HCT116 (cell line): ENCODE data around the gene CHMP2A. TPM values are rescaled to one million over a fixed set of nuclear protein-coding genes. Genes with fewer than 3 reads are reported as not detected.

Source experiments
- ATAC-seq: fragments of 200-7000 bp; cut with Tn5 transposase; 2 replicates; pipeline ENCODE4 v1.9.1; 2020; ENCODE audit warnings: mild to moderate bottlenecking, moderate library complexity
- BruUV-seq: library from RNA; stranded (reverse); fragments of 400-500 nt; replicated peaks from 2 replicates; lab custom pipeline; 2021; lab: Mats Ljungman, UMichigan
- CTCF ChIA-PET: fragments of 300-600 bp; sonication (Branson Sonifier 250); formaldehyde crosslinking; loops from one replicate; lab custom pipeline; 2021; ENCODE audit warnings: antibody characterized with exemption; lab: Charles Lee
- POLR2A ChIA-PET: fragments of 300-600, 350-600 bp; sonication (Branson Sonifier 250); formaldehyde crosslinking; loops from one replicate; lab custom pipeline; 2021; ENCODE audit warnings: antibody characterized with exemption; lab: Charles Lee
- RAD21 ChIA-PET, 2 experiments: fragments of 300-600 bp; sonication (Branson Sonifier 250); formaldehyde crosslinking; loops; one replicate each; lab custom pipeline; 2023; ENCODE audit warnings: low total read pairs in 2 of 2; ENCODE audit not compliant: uncharacterized antibody in 2 of 2, unreplicated experiment in 2 of 2, low non-redundant PET in 1 of 2; lab: Charles Lee
- DNase-seq: peaks from one replicate; pipeline ENCODE4 v3.0.0-alpha.2; 2010; ENCODE audit warnings: low read depth, low spot score
- H2AFZ ChIP-seq: fragments of 200-600 bp; shearing (Covaris generic), sonication (generic); 2 replicates; pipeline ENCODE4 v1.6.1; 2017; ENCODE audit warnings: low read depth, mixed run types, mixed read lengths, antibody characterized with exemption, low read length; ENCODE audit not compliant: poor library complexity, severe bottlenecking
- H3K27ac ChIP-seq: 2 replicates; pipeline ENCODE4 v1.5.1; 2012; ENCODE audit warnings: low read depth, low read length
- H3K27me3 ChIP-seq: fragments of 200-600 bp; sonication (generic); 2 replicates; pipeline ENCODE4 v1.6.1; 2016; ENCODE audit warnings: mixed run types, low read length, mixed read lengths; ENCODE audit not compliant: insufficient read depth
- H3K36me3 ChIP-seq, 2 experiments: fragments of 200-500 bp in 1 of 2; fragments of 200-600 bp in 1 of 2; sonication (Bioruptor generic) in 1 of 2; sonication (generic) in 1 of 2; 2 replicates each; pipeline versions ENCODE4 v1.5.1 to v1.6.1; 2014 to 2016; ENCODE audit warnings: low read length in 2 of 2, inconsistent platforms in 1 of 2, mixed read lengths in 1 of 2, mixed run types in 1 of 2; ENCODE audit not compliant: insufficient read depth in 2 of 2, control insufficient read depth in 1 of 2
- H3K4me1 ChIP-seq, 2 experiments: fragments of 200-600 bp in 1 of 2; sonication (generic) in 1 of 2; 2 replicates each; pipeline versions ENCODE4 v1.5.1 to v1.6.1; 2012 to 2017; ENCODE audit warnings: low read length in 2 of 2, inconsistent platforms in 1 of 2, mild to moderate bottlenecking in 1 of 2, mixed read lengths in 1 of 2, mixed run types in 1 of 2, moderate library complexity in 1 of 2; ENCODE audit not compliant: insufficient read depth in 2 of 2, control insufficient read depth in 1 of 2
- H3K4me2 ChIP-seq: fragments of 200-600 bp; sonication (generic); 2 replicates; pipeline ENCODE4 v1.6.1; 2017; ENCODE audit warnings: mixed run types, low read length, mixed read lengths
- H3K4me3 ChIP-seq, 2 experiments: fragments of 200-600 bp in 1 of 2; sonication (generic) in 1 of 2; replicated peaks in 1 of 2; 2 replicates each; pipeline ENCODE4 v1.5.1; 2011 to 2016; ENCODE audit warnings: low read length in 2 of 2, control low read depth in 1 of 2, low read depth in 1 of 2, mild to moderate bottlenecking in 1 of 2, mixed read lengths in 1 of 2, mixed run types in 1 of 2
- H3K79me2 ChIP-seq: fragments of 200-600 bp; sonication (generic); 2 replicates; pipeline ENCODE4 v1.6.1; 2017; ENCODE audit warnings: mild to moderate bottlenecking, mixed run types, low read length, moderate library complexity, mixed read lengths; ENCODE audit not compliant: insufficient read depth
- H3K9ac ChIP-seq: fragments of 200-600 bp; sonication (generic); 2 replicates; pipeline ENCODE4 v1.6.1; 2016; ENCODE audit warnings: low read length, mixed read lengths
- H3K9me2 ChIP-seq: fragments of 200-600 bp; sonication (generic), shearing (Covaris generic); 2 replicates; pipeline ENCODE4 v1.6.1; 2017; ENCODE audit warnings: mixed run types, mild to moderate bottlenecking, moderate library complexity; ENCODE audit not compliant: insufficient read depth
- H3K9me3 ChIP-seq, 2 experiments: fragments of 200-500 bp in 1 of 2; fragments of 200-600 bp in 1 of 2; sonication (Bioruptor generic) in 1 of 2; sonication (generic) in 1 of 2; 2 replicates each; pipeline ENCODE4 v1.6.1; 2014 to 2017; ENCODE audit warnings: low read length in 2 of 2, mixed read lengths in 2 of 2, inconsistent platforms in 1 of 2, low read depth in 1 of 2, mild to moderate bottlenecking in 1 of 2, mixed run types in 1 of 2, moderate library complexity in 1 of 2; ENCODE audit not compliant: control insufficient read depth in 1 of 2, insufficient read depth in 1 of 2
- H4K20me1 ChIP-seq: fragments of 200-600 bp; sonication (generic), shearing (Covaris generic); 2 replicates; pipeline ENCODE4 v1.6.1; 2017; ENCODE audit warnings: mixed run types, mild to moderate bottlenecking, moderate library complexity; ENCODE audit not compliant: insufficient read depth
- CTCF ChIP-seq, 3 experiments: fragments of 200-600 bp in 1 of 3; sonication (generic) in 1 of 3; IDR thresholded peaks in 2 of 3; conservative IDR thresholded peaks in 1 of 3; 2 replicates each; pipeline ENCODE4 v1.5.1; 2012 to 2017; ENCODE audit warnings: low read depth in 2 of 3, low read length in 2 of 3, antibody characterized with exemption in 1 of 3, borderline replicate concordance in 1 of 3, control low read depth in 1 of 3, mild to moderate bottlenecking in 1 of 3, mixed read lengths in 1 of 3, mixed run types in 1 of 3, moderate library complexity in 1 of 3; ENCODE audit not compliant: insufficient read depth in 1 of 3
- EGR1 ChIP-seq: IDR thresholded peaks from 2 replicates; pipeline ENCODE4 v1.6.1; 2012; ENCODE audit warnings: low read depth
- FOSL1 ChIP-seq: IDR thresholded peaks from 2 replicates; pipeline ENCODE4 v1.6.1; 2012; ENCODE audit warnings: low read depth
- JUND ChIP-seq: IDR thresholded peaks from 2 replicates; pipeline ENCODE4 v1.6.1; 2012
- POLR2AphosphoS5 ChIP-seq: IDR thresholded peaks from 2 replicates; pipeline ENCODE4 v1.6.1; 2011; ENCODE audit warnings: mild to moderate bottlenecking, low read depth, low read length, moderate library complexity
- RAD21 ChIP-seq: IDR thresholded peaks from 2 replicates; pipeline ENCODE4 v1.6.1; 2012; ENCODE audit warnings: low read depth, mild to moderate bottlenecking
- SP1 ChIP-seq: IDR thresholded peaks from 2 replicates; pipeline ENCODE4 v1.6.1; 2012; ENCODE audit warnings: low read depth
- SRF ChIP-seq: IDR thresholded peaks from 2 replicates; pipeline ENCODE4 v1.6.1; 2012; ENCODE audit warnings: low read depth
- YY1 ChIP-seq: IDR thresholded peaks from 2 replicates; pipeline ENCODE4 v1.6.1; 2011; ENCODE audit warnings: low read length, low read depth, moderate library complexity, mild to moderate bottlenecking; ENCODE audit not compliant: insufficient replicate concordance; ENCODE audit errors: extremely low read depth
- intact Hi-C: fragments of 100-400 bp; cut with micrococcal nuclease; formaldehyde crosslinking; loops from 2 replicates; pipeline ENCODE4 v1.10.0; 2022
- total RNA-seq: library from RNA; stranded (reverse); gene quantifications from one replicate; pipeline ENCODE4 v1.2.1, GENCODE V29; 2021; ENCODE audit not compliant: unreplicated experiment
- TF ChIP-seq, protein P1 (sequence below): IDR thresholded peaks from 2 replicates; pipeline ENCODE4 v1.6.1; 2011; ENCODE audit warnings: mild to moderate bottlenecking, low read length, moderate library complexity; ENCODE audit not compliant: insufficient replicate concordance; ENCODE audit errors: extremely low read depth

Gene CHMP2A
- total RNA-seq, 1 experiment from 2014 or later = 125 TPM

DNA sequence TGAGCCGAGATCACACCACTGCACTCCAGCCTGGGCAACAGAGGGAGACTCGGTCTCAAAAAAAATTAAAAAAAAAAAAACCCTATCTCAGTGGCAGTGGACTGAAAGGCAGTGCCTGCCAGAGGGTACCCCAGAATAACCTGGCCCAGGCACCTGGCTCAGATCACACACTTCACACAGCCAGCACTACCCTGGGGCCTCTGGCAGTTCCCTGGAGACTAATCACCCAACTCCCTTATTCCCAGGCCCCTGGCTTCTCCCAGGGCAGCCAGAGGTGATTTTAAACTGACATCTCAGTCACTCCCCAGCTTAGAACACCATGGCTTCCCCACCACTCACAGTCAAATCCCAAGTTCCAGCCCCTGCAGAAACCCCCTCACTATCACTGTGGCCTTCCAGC, 39.6 kb downstream of the CHMP2A start:
- Histone ChIP-seq H3K9me2 (no peaks in the 10 kb centered on the region), H3K4me1 (peaks cover 11 to 34% of the 10 kb centered on the region in 2 experiments), H3K9ac (peak overlapping the region; percentile 95; the same call in 1 of the 2 replicates), H3K27ac (peak overlapping the region; percentile 80), H3K36me3 (peaks cover 2 to 17% of the 10 kb centered on the region in 2 experiments; a peak in 2 of 4 replicates), H2AFZ (no peak overlapping the region), H3K27me3 (no peaks in the 10 kb centered on the region), H4K20me1 (no peaks in the 10 kb centered on the region), H3K4me2 (peak overlapping the region; percentile 98), H3K9me3 (no peaks in the 10 kb centered on the region), H3K4me3 (peak overlapping the region; percentile 78 to 91; a peak in 2 of 4 replicates), H3K79me2 (peaks cover 51% of the 10 kb centered on the region)
- RAD21 ChIA-PET = no interaction called here
- BruUV-seq = TSS peak; percentile 43
- TF ChIP-seq SRF = no peak
- TF ChIP-seq YY1 = no peak
- TF ChIP-seq POLR2AphosphoS5 = 0 out of 2 replicates have a peak, but pooled peaks have one; percentile 10
- no peak for TF ChIP-seq SP1
- DNase-seq = no peak
- CTCF ChIA-PET = no interaction called here
- POLR2A ChIA-PET = interaction anchor here (1.8 to 2.1 kb wide), 2 partner anchors 16 to 44 kb away, joined by 7 read pairs; no protein-coding TSS in a partner anchor
- intact Hi-C loops = loop anchor here (5.0 kb wide), 2 partner anchors 188 to 298 kb away; partner anchors contain the start of gene ZSCAN22
- ATAC-seq = no peak

- ATAC-seq (no peak), DNase-seq (no peak)
- H3K27ac ChIP-seq = peak overlapping the region; percentile 80
- peaks cover 11 to 32% of the 10 kb centered on the region in 2 experiments for H3K4me1 ChIP-seq
- CTCF ChIA-PET = interaction anchor here (0.6 to 1.6 kb wide), 11 partner anchors 8 to 1194 kb away, joined by 3 to 11 read pairs (median 5); partner anchors contain the start of genes TRIM28, ZNF497 and ZNF543
- peaks cover 51% of the 10 kb centered on the region for H3K79me2 ChIP-seq
- POLR2A ChIA-PET = interaction anchor here (0.9 to 2.1 kb wide), 7 partner anchors 15 to 286 kb away, joined by 3 to 10 read pairs (median 6); partner anchors contain the start of genes CHMP2A, ZNF446 and ZNF544
- H4K20me1 ChIP-seq = no peaks in the 10 kb centered on the region
- peaks cover 2 to 17% of the 10 kb centered on the region in 2 experiments; a peak in 2 of 4 replicates for H3K36me3 ChIP-seq
- no peaks in the 10 kb centered on the region for H3K9me2 ChIP-seq
- RAD21 ChIA-PET = interaction anchor here in 1 of 2 experiments (1.0 kb wide), 1 partner anchor 40 kb away, joined by 3 read pairs; the partner anchor contains the start of gene CHMP2A
- no TSS peak for BruUV-seq
- peak overlapping the region; percentile 98 for H3K4me2 ChIP-seq
- intact Hi-C loops = loop anchor here (5.0 kb wide), 2 partner anchors 187 to 297 kb away; partner anchors contain the start of gene ZSCAN22
- H3K9ac ChIP-seq = peak overlapping the region; percentile 95
- H3K9me3 ChIP-seq = no peaks in the 10 kb centered on the region
- H3K27me3 ChIP-seq = no peaks in the 10 kb centered on the region
- no peak overlapping the region for H2AFZ ChIP-seq
- H3K4me3 ChIP-seq = peak overlapping the region; percentile 78 to 91
- TF ChIP-seq RAD21 (no peak), FOSL1 (no peak), JUND (no peak), SRF (no peak), EGR1 (no peak), CTCF (IDR thresholded peaks at IDR 0.05 in 2 of 3, conservative IDR thresholded peaks at IDR 0.05 in 1 of 3; ENCODE audit: borderline replicate concordance in 1 of 3, insufficient read depth in 1 of 3, low read depth in 2 of 3, low read length in 2 of 3) (no peak)
- TF ChIP-seq, protein P1, sequence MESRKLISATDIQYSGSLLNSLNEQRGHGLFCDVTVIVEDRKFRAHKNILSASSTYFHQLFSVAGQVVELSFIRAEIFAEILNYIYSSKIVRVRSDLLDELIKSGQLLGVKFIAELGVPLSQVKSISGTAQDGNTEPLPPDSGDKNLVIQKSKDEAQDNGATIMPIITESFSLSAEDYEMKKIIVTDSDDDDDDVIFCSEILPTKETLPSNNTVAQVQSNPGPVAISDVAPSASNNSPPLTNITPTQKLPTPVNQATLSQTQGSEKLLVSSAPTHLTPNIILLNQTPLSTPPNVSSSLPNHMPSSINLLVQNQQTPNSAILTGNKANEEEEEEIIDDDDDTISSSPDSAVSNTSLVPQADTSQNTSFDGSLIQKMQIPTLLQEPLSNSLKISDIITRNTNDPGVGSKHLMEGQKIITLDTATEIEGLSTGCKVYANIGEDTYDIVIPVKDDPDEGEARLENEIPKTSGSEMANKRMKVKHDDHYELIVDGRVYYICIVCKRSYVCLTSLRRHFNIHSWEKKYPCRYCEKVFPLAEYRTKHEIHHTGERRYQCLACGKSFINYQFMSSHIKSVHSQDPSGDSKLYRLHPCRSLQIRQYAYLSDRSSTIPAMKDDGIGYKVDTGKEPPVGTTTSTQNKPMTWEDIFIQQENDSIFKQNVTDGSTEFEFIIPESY = no peak
Measured at GRCh38 chr19:58514564-58515022, 40.3 kb downstream of the CHMP2A start.
